Thyroid gland (tissue), 4 donors: ENCODE data around the gene TCF7L1.

Experiments
- POLR2A ChIP-seq, 2 donors: fragments of 450-650 bp; IDR thresholded peaks; one replicate each; pipeline ENCODE4 v1.6.1; 2017; ENCODE audit warnings: antibody characterized with exemption in 2 of 2, mild to moderate bottlenecking in 2 of 2, moderate library complexity in 1 of 2
- TF ChIP-seq, protein P1 (sequence below), 6 experiments: fragments of 200-600 bp in 3 of 6; fragments of 450-650 bp in 3 of 6; sonication (generic) in 3 of 6; IDR thresholded peaks; one replicate each; pipeline ENCODE4 v1.5.1; 2016 to 2019; ENCODE audit warnings: antibody characterized with exemption in 6 of 6, mild to moderate bottlenecking in 2 of 6, inconsistent platforms in 1 of 6, moderate library complexity in 1 of 6

DNA sequence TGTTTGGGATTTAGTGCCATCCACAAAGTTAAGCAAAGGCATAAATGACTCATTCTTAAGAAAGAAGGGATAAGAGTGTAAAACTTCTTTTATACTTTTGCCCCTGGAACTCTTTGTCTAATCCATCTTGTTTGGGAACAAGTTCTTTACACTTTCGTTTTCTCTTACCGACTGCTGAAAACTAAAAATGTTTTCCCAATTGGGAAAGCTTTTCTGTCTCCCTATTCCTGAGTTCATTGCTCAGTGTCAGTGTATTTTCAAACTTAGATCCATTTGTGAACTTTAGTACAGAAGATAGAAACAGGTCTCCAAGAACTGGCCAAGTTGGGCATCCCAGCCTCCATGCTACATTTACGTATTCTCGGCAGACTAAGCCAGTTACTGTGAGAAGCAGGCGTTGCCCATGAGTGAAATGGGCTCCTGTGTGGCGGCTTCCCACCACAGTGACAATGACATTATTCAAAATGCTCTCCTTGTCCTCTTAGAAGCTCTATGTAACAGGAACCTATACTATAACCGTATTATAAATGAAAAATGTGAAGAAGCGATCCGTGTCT is 142.9 kb downstream of the TCF7L1 start:
- TF ChIP-seq, protein P1, sequence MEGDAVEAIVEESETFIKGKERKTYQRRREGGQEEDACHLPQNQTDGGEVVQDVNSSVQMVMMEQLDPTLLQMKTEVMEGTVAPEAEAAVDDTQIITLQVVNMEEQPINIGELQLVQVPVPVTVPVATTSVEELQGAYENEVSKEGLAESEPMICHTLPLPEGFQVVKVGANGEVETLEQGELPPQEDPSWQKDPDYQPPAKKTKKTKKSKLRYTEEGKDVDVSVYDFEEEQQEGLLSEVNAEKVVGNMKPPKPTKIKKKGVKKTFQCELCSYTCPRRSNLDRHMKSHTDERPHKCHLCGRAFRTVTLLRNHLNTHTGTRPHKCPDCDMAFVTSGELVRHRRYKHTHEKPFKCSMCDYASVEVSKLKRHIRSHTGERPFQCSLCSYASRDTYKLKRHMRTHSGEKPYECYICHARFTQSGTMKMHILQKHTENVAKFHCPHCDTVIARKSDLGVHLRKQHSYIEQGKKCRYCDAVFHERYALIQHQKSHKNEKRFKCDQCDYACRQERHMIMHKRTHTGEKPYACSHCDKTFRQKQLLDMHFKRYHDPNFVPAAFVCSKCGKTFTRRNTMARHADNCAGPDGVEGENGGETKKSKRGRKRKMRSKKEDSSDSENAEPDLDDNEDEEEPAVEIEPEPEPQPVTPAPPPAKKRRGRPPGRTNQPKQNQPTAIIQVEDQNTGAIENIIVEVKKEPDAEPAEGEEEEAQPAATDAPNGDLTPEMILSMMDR (IDR thresholded peaks at IDR 0.05), result no peak
- no peak for TF ChIP-seq POLR2A (IDR thresholded peaks at IDR 0.05)
